Dedifferentiated amniotic fluid mesenchymal stem cell (primary cell): ENCODE data around the gene MYOZ3.

Experiments used
- DNase-seq: peaks from one replicate; pipeline ENCODE4 v3.0.0-alpha.2; 2016; ENCODE audit errors: extremely low spot score

MYOZ3 gene

GRCh38 chr5:150642991-150643710 lies 17.9 kb upstream of the MYOZ3 start:
- no peak for DNase-seq

- DNase-seq = no peak
Observed at GRCh38 chr5:150644058-150644457, 17.0 kb upstream of the MYOZ3 start.

GRCh38 chr5:150644514-150644913 lies 16.5 kb upstream of the MYOZ3 start:
- DNase-seq = no peak

- peak; percentile 69 for DNase-seq
Observed at GRCh38 chr5:150645070-150645700, 15.9 kb upstream of the MYOZ3 start.

- DNase-seq = no peak
Observed at GRCh38 chr5:150647275-150648251, 13.5 kb upstream of the MYOZ3 start.

- DNase-seq = no peak
Observed at GRCh38 chr5:150648294-150649107, 12.6 kb upstream of the MYOZ3 start.

GRCh38 chr5:150649108-150650020 lies 11.7 kb upstream of the MYOZ3 start:
- DNase-seq = no peak

- DNase-seq = no peak
Observed at GRCh38 chr5:150650021-150651006, 10.7 kb upstream of the MYOZ3 start.

GRCh38 chr5:150651382-150651781 lies 9.7 kb upstream of the MYOZ3 start:
- no peak for DNase-seq

- no peak for DNase-seq
Observed at GRCh38 chr5:150651924-150652671, 9.0 kb upstream of the MYOZ3 start.

- DNase-seq = peak; percentile 36
Observed at GRCh38 chr5:150653145-150653761, 7.8 kb upstream of the MYOZ3 start.

GRCh38 chr5:150653762-150654556 lies 7.1 kb upstream of the MYOZ3 start:
- DNase-seq = no peak

- no peak for DNase-seq
Observed at GRCh38 chr5:150655221-150655620, 5.8 kb upstream of the MYOZ3 start.

- DNase-seq = no peak
Observed at GRCh38 chr5:150656191-150657132, 4.6 kb upstream of the MYOZ3 start.

GRCh38 chr5:150658121-150658520 lies 2.9 kb upstream of the MYOZ3 start:
- no peak for DNase-seq

- no peak for DNase-seq
Observed at GRCh38 chr5:150658699-150659265, 2.3 kb upstream of the MYOZ3 start.
